Activated CD4-positive, CD25-positive, alpha-beta regulatory T cell treated with anti-CD3 and anti-CD28 coated beads, Interleukin-2, amount 50 U/mL, for 24 hours (primary cell): ENCODE data around the gene RPA1.

Experiments used
- ATAC-seq, 2 donors: fragments of 150-1000 bp; cut with Tn5 transposase; one replicate each; pipeline ENCODE4 v1.10.0; 2021; ENCODE audit warnings: mild to moderate bottlenecking in 1 of 2, moderate library complexity in 1 of 2

The RPA1 gene

DNA sequence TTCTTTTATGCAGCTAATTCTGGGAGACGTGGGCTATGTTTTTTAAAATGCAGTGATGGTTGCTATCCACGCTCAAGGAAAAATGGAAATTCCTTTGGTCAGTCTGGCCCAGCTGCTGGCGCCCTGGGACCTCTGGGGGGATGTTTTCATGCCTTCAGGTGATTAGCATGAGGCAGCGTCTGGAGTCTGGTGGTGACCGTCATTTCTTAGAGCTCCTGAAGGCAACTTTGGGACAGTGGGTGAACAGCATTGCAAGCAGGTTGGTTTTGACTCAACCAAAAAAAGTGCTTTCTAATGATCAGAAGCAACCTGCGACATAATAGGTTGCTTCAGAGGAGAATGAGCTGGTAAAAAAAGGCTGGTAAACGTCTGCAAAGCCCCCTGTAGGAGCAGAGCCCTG, 82.3 kb downstream of the RPA1 start:
- no peak for ATAC-seq

DNA sequence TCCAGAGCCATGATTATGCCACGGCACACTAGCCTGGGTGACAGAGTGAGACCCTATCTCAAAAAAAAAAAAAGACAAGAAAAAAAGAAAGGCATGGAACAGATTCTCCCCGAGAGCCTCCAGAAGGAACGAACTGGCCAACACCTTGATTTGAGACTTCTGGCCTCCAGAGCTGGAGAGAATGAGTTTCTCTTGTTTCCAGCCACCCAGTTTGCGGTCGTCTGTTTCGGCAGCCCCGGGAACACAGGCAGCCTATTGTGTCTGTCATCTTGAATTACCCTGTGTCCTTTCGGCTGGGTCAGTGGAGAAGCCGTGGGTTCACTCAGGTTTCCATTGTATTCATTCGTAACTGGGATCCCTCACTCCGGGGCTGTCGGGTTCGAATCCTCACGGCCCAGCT, 83.9 kb downstream of the RPA1 start:
- no peak for ATAC-seq

DNA sequence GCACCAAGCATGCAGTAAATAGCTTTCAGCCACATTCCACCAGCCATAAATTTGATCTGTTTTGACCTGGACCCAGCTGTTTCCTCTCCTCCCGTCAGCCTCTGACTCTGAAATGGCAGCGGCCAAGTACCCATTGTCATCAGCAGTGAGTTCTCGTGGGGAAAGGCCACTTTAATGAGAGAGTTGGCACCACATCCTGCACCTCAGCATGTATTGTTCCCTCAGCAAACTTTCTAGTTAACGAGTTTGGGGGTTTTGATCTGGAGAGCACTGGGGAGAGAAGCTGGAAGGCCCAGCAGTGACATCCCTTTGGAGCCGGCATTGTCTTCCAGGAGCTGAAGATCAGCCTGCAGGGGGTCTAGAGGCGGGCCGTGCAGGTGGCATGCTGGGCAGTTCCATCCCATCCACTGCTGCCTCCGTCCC, 84.9 kb downstream of the RPA1 start:
- ATAC-seq = no peak

DNA sequence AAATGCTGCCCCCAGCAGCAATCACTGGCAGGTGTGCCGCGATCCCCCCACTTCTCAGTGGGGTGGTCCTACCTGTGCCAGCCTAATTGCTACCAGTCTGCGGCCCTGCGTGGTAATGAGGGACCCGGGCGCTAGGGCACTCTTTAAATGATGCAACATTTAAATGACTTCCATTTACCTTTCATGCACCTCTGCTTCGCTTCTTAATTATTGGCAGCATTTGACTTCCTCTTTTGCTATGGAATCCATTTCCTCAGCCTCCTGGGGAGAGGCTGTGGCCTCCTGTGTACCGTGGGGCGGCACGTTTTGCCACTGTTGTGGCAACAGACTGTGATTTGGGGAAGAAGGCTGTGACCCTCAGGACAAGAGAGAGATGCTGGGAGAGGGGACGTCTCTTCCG, 86.1 kb downstream of the RPA1 start:
- ATAC-seq = no peak

DNA sequence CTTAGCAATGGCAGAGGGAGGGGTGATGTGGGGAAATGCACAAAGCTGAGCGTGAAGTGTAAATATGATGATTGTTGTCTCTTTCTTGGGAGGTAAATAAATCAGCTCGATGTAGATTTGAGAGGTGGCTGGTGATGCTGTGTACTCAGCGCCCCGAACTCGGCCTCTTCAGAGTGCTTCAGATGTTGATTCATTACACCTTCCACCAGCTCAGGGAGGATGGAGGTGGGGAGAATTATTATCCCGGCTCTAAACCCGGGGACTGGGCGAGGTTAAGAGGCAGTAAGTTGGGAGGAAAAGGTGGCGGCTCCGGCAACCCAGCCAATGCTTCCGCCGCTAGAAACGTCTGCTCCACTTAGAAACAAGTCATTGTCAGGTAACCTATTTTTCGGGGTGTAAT, 86.5 kb downstream of the RPA1 start:
- no peak for ATAC-seq

DNA sequence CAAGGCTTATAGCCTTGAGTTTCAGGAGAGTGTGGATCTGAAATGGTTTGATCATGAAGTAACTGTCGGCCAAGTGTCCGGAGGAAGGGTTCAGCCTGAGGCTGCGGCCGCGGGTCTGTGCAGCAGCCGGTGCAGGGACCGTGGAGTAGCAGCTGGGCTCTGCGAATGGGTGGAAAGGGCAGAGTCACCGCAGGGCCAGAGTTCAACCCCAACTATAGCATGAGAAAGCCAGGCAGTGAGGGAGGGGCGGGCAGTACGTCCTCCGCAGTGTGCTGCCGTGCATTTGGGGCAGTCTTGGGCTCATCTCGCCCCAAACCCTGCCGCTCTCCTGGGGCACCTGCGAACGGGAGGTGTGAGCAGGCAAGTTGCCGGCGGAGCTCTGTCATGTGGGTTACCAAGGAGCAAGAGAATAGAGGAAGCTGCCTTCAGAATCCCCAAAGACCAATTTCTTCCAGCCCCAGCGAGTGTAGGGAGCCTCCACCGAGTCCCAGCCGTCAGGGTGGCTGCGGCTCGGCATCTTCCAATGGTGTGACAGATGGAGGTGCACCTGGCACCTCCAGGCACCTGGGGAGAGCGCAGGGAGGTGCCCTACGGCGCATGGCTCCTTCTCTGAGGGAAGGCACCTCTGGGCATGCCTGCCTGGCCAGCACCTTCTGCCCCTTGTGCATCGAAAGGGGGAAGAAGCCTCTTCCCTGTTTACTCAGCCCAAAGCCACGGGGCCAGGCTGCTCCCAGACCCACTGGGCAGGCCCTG, 87.3 kb downstream of the RPA1 start:
- no peak for ATAC-seq

DNA sequence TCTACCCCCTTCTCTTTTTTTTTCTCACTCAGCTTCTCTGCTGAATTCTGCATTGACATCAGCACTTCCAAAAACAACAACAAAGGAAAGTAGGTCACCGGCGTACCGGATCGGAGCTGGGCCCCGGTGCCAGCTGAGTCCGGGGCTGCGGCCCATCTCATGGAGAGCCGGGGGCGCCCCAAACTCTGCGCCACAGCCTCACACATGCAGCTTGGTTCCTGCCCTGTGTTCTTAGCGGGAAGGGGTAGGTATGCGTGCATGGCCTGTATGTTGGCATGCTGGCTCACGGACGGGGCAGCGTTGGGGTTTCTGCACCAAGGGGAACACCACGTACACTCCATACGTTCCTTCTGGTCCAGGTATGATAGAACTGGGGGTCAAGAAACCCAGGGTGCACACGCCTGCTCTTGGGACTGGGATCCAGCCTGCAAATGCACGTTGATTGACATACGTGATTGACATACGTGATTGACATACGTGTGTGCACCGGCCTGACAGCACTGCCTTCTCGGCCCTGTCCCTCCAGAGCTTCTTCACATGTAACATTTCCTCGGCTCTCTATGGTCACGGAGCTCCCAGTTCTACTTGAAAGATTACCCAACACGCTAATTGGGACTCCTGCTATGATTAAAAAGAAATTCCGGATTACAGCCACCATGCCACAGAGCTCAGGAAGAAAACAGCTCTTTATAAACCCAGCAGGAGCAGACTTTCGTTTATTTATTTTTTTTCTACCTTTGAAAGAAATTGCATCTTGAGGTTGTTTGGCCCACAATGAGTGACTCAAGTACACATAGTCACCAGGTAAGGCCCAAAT, 88.7 kb downstream of the RPA1 start:
- no peak for ATAC-seq

DNA sequence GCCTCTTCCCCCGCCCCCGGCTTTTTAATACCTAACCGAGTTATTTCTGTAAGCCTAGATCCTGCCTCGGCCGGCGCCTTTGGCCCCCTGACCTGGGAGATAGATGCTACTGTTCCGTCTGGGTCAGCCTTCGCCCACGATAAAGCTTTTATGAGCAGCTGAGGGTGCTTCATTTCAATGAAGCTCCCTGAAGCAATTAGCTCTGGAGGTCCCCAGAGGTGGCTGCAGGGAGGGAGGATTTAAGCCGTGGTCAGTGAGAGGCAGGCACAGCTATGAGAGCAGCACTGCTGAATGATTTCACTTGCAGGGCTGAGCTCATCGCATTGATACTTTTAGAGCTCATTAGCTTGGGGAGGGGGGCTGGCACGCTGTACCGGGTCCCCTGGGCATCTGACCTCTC, 89.4 kb downstream of the RPA1 start:
- no peak for ATAC-seq

DNA sequence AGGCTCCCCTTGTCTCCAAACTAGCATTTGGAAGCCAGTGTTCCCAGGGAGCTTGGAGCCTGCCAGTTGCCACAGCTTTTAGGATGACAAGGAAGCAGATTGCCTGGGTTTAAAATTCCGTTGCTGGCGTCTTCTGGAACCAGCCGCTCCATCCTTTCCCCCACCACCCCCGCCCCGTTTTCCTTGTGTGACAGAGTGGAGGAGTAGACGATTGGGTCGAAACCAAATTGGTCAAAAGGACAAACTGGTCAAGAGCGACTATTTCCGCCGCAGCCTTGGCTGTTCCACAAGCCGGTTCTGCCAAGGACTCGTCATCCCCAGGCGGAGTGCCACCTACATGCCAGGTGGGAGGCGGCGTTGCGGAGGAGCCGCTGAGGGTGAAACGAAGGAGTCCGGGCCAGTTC, 91.1 kb downstream of the RPA1 start:
- no peak for ATAC-seq

DNA sequence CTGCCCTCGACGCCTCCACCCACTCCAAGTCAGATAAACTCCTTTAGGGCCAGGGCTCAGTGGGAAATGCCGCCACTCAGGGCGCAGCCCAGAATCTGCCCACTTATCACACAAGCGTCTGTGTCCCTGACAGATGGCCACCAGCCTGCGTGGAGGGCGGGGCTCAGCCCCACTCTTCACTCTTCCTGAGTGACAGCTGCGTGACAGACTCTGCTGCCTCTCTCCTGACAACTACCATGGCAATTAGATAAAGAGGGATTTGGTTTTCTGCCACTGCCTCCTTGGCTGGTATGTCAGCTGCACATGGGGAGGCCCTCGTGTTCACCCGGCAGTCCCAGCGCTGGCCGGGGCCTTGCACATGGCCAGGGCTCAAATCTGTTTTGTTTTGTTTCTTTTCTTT, 99.2 kb downstream of the RPA1 start:
- no peak for ATAC-seq

DNA sequence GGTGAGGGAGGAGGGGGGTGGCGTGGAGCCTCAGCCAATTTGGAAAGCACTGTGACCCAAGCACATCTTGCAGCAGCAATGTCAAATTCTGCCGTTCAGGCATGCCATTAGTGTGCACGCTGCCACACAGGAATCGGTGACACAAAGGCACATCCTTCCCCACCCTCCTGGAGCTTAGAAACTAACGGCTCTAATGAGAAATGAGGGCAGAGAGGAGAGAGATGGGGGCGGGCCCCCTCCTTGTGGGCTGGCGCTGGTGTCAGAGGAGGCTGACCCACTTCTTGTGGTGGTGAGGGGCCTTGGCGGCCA, 100.5 kb downstream of the RPA1 start:
- no peak for ATAC-seq

DNA sequence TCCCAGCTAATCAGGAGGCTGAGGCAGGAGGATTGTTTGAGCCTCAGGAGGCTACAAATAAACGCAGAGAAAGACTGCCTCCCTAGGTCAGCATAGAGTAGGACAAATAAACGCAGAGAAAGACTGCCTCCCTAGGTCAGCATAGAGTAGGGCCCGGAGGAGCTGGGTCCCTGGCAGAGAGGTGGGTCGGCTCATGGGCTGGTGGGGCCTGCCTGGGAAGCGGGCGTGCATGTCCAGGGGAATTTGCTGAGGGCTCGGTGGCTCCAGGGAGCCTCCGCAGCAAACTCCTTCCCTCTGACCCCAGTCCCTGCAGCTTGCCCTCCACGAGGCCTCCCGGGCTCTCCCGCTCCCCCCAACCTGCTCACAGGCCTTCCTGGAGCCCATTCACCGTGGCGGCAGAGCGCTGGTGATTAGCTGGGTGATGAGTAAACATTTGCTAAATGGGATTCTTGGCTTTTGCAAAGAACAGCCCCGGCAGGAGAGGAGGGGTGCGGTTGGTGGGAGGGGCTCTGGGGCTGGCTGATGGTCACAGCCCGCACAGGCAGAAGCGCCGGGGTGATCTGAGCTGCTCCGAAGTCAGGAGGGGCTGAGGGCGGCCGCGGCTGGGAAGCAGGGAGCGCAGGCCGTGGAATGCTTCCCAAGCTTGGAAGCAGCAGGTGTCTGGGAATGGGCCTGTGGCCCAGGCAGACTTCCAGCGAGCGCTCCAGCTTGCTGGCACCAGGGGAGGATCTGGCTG, 102.2 kb downstream of the RPA1 start:
- no peak for ATAC-seq

DNA sequence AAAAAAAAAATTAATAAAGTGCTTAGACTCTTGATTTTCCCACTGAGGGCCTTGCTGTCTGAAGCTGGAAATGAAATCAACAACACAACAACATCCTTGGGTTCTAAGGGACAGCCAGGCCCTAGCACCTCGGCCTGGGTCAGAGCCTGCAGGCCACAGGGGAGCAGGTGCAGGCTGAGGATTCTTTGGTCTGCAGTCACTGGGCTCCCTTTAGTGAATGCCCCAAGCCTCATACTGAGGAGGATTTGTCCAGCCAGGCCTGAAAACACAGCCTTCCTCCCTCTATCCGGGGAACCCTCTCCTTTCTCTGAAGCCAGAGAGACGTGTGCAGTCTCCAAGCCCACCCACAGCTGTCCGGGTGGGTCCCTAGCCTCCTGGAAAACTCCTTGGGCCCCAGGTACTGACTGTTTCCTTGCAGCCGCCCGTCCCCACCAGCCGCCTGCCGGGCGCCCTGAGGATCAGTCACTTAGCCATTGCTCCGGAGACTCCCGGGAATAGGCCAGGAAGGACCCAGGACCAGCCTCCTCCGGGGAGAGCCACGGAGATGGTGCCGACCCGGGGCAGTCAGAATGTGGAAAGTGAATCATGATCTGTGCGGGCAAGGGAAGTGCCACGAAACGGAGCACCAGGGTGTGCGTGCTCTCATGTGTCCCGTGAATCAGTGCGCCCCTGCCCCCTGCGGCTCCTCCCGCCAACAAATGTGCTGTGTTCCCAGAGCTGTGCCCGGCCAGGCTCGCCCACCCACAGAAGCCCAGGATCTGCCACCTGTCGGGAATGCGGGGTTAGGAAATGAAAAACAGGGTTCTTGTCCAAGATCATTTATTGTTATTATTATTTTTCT, 104.3 kb downstream of the RPA1 start:
- no peak for ATAC-seq

DNA sequence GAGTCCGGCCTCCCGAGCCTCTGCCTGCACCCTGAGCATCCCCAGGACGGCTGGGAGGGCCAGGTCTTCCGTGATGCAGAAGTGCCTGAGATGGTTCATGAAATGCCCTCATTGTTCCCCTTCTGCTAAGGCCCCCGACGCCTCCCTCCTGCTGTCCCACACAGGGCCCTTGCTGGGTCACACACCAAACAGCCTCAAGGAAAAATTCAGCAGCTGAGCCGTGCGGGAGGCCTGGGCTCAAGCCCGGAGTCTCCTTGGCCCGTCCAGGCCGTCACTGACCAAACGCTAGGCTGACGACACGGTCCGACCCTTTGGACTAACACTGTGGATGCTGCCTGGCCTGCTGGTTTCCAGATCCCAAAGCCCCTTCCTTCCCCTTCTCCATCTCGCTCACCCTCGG, 105.1 kb downstream of the RPA1 start:
- no peak for ATAC-seq

DNA sequence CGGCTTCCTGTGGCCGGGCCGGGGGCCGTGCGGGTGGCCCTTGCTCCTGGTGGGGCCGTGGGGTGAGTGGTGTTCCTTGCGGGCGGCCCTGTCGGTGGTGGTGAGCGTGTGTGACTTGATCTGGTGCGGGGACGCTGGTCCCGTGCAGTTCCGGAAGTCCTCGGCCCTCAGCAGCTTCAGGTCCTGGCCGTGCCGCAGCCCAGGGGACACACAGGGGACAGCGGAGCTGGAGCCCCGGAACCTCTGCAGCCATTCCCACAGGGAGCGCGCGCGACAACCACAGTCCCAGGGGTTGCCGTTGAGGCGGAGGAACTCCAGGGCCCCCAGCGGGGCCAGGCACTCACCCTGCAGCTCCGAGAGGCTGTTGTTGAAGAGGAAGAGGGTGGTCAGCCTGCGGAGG, 107.0 kb downstream of the RPA1 start:
- no peak for ATAC-seq

DNA sequence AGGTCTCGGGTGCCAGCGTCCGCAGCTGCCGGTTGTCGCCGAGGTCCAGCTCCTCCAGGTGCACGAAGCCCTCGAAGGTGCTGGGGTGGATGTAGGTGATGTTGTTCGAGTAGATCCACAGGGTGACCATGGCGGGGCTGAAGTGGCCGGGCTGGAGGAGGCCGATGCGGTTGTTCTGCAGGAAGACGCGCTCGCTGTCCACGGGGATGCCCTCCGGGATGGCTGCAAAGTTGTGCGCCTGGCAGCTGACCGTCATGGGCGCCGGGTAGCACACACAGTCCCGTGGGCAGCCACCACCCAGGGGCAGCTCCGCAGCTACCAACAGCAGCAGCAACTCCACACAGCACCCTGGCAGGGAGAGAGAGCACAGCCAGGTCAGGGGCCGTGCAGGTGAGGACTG, 107.7 kb downstream of the RPA1 start:
- ATAC-seq = no peak

DNA sequence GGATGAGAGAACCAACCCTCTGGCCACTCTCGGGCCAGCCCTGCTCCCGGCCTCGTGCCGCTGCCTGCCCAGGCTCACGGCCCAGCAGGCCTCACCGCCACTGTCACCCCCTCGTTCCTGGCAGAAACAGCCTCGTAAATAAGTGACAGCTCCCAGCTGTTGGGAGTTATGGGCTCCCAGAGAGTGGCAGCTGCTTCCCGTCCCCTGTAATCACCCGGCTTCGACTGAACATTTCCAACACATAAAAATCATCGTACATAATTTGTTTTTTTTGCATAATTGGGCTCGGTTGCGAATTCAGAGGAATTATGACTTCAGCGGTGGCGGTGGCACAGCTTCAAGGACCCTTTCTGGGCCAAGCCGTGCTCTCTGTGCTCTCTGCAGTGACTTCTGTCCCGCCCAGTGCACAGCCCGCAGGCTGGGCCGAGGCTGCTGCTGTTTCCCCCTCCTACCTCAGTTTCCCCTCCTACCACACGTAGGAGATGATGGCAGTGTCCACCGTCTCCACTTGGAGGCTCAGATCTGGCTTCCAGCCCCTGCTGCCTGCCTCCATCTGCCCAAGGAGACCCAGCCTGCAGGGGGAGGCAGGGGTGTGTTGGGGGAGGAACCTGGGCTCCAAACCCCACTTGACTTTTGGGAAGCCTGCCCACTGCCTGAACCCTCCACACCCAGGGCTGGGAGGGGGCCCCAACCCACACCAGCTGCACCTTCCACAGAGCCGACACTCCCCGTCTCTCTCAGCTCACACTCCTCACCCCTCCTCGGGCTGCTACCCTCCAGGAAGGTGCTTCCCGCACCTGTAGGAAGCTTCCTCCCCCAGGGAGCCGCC, 110.4 kb downstream of the RPA1 start:
- no peak for ATAC-seq

DNA sequence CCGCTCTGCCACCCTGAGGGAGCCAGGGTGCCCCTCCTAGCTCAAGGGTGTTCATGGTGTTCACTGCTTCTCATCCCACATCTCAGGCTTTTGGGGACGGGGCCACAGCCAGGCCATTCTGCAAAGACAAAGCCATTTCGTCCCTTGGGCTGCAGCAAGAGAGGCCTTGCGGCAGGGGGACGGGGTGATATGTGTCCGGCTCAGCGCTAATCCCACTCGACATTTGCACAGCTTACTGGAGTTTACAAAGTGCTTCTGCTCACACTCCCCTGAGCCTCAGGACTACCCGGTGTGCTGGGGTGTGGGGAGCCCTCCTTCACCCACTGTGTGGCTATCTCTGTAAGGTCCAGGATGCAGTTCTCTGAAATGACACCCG, 111.0 kb downstream of the RPA1 start:
- no peak for ATAC-seq

DNA sequence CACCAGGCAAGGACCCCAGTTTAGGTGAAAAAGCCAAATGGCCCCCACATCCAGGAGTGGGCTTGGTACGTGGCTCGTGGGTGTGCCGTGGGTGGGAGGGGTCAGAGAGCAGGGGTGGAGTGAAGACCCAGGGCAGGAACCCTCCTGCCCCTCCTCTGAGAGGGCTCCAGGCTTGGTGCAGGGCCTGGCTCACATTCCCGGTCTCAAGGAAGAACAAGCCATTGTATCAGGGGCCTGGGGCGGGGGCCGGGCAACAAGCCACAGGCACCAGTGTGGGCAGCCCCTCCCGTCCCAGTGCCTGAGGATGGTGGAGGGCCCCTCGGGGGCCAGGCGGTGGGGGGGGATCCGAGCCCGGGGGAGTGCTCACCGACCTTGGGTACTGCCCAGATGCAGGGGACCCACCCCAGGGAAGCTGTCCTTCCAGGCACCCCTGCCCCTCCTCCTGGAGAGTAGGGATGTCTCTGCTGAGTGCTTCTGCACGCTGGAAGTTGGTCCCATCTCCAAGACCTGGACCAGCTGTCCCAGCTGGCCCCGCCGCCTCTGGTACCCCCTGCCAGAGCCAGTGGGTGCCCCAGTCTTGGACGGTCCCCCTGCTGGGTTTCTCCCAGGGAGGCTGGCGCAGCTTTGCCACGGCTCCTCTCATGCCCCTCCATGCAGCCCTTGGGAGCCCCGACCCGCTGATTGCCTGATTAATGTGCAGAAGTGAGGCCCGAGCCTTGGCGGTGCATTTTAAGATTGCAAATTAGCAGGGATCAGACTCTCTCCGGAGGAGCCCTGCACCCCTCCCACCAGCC, 111.7 kb downstream of the RPA1 start:
- no peak for ATAC-seq

DNA sequence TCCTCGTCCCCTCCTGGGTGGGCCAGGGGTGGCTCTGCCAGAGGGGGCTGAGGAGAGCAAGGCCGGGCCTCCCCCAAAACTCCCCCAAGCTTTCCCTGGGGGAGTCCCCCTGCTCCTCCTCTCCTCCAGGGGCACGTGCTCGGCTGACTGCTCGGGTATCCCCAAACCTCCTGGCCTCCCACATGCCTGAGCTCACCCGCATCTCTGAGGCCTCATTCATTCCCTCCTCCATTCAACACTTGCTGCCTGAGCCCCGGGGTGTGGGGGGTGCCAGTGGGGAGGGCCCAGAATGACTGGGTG, 112.2 kb downstream of the RPA1 start:
- ATAC-seq = no peak

DNA sequence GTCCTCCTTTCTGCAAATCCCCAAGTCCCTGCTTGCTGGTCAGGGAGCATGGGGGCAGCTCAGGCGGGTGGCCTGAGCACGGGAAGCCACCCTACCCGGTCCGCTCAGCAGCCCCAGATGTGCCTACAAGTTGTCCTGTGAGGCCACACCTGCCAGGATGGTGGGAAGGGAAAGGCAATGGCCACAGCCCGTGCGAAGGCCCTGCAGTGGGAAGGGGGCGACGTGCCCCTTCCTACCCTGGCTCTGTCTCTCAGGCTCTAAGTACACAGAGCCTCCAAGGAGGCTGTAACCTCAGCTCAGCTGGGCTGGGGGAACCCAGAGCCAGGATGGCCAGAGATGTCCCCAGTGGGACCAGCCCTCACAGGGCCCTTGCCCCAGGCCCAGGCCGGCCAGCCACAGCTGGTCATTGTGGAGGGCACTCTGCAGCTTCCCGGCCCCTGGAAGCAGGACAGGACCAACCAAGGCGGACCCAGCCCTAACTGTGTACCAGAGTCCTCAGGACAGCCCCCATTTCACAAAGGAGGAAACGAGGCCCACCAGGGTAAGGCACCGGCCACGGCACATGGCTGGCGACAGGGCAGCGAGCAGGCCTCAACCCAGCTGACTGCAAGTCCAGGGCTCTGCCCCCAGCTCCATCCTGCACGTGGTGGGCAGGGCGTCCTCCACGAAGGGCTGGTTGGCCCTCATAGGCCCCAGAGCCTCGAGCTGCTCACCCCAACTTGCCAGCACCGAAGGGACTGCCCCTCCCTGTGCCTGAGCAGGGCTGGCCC, 113.0 kb downstream of the RPA1 start:
- no peak for ATAC-seq
